Ascending aorta (tissue), 2 donors: ENCODE data around the gene BTBD7. TPM values are rescaled to one million over a fixed set of nuclear protein-coding genes. Genes with fewer than 3 reads are reported as not detected.
A peak's percentile ranks its signal among the peaks of the same experiment; 100 is the strongest.
"Not testable (repeated sequence)": the region's sequence is repeated elsewhere in the genome, so short reads cannot be mapped to it uniquely, and the experiment has no call there.

Source experiments
- DNase-seq, 2 donors: peaks; one replicate each; pipeline ENCODE4 v3.0.0-alpha.2; 2019; ENCODE audit warnings: low spot score in 2 of 2
- H3K27ac ChIP-seq, 2 donors: fragments of 200-600 bp; sonication (generic); one replicate each; pipeline ENCODE4 v1.5.1; 2016 to 2017; ENCODE audit warnings: mild to moderate bottlenecking in 1 of 2
- H3K27me3 ChIP-seq: fragments of 200-600 bp; sonication (generic); one replicate; pipeline ENCODE4 v1.5.1; 2017
- H3K36me3 ChIP-seq, 2 donors: fragments of 200-600 bp; sonication (generic); one replicate each; pipeline ENCODE4 v1.5.1; 2016
- H3K4me1 ChIP-seq, 2 donors: fragments of 200-600 bp; sonication (generic); one replicate each; pipeline ENCODE4 v1.5.1; 2016 to 2017; ENCODE audit warnings: mild to moderate bottlenecking in 1 of 2
- H3K4me3 ChIP-seq, 2 donors: fragments of 200-600 bp; sonication (generic); one replicate each; pipeline ENCODE4 v1.5.1; 2016 to 2017; ENCODE audit warnings: mild to moderate bottlenecking in 1 of 2
- H3K9me3 ChIP-seq, 2 donors: fragments of 200-600 bp; sonication (generic); one replicate each; pipeline ENCODE4 v1.5.1; 2016
- CTCF ChIP-seq, 3 experiments: fragments of 200-600 bp in 2 of 3; fragments of 450-650 bp in 1 of 3; sonication (generic) in 2 of 3; IDR thresholded peaks; one replicate each; pipeline ENCODE4 v1.5.1; 2016 to 2019; ENCODE audit warnings: antibody characterized with exemption in 3 of 3, mild to moderate bottlenecking in 1 of 3, moderate library complexity in 1 of 3
- intact Hi-C: fragments of 100-400 bp; cut with DNase I; formaldehyde crosslinking; loops from one replicate; pipeline ENCODE4 v1.15.1; 2023
- total RNA-seq: library from RNA; depleted of rRNA; stranded (reverse); fragments of >200 nt; gene quantifications from one replicate; pipeline ENCODE4 v1.1.0, GENCODE V29; 2016

BTBD7 gene
- total RNA-seq, 1 donor from 2014 or later: 17.2 TPM

- DNase-seq: no peak
- peaks cover 38 to 42% of the 10 kb centered on the region in 2 donors for H3K36me3 ChIP-seq
- intact Hi-C loops: no loop called here
Measured at GRCh38 chr14:93239869-93240677, 92.8 kb downstream of the BTBD7 start.

GRCh38 chr14:93234798-93235197, 98.0 kb downstream of the BTBD7 start:
- H3K4me1 ChIP-seq: no peaks in the 10 kb centered on the region
- DNase-seq: no peak
- H3K27me3 ChIP-seq: no peaks in the 10 kb centered on the region
- no peaks in the 10 kb centered on the region for H3K36me3 ChIP-seq
- no peaks in the 10 kb centered on the region for H3K9me3 ChIP-seq
- intact Hi-C loops: no loop called here
- H3K27ac ChIP-seq: no peak overlapping the region
- H3K4me3 ChIP-seq: no peak overlapping the region
- TF ChIP-seq CTCF (IDR thresholded peaks at IDR 0.05): no peak

More at GRCh38 chr14:93239869-93240677, 92.8 kb downstream of the BTBD7 start:
- Histone ChIP-seq H3K4me1 (no peaks in the 10 kb centered on the region), H3K27ac (no peak overlapping the region), H3K4me3 (no peak overlapping the region), H3K9me3 (no peaks in the 10 kb centered on the region), H3K27me3 (no peaks in the 10 kb centered on the region)
- no peak for TF ChIP-seq CTCF (IDR thresholded peaks at IDR 0.05)

GRCh38 chr14:93233078-93233477, 99.8 kb downstream of the BTBD7 start:
- H3K27me3 ChIP-seq, H3K4me1 ChIP-seq, intact Hi-C loops, H3K36me3 ChIP-seq, H3K4me3 ChIP-seq, DNase-seq, H3K9me3 ChIP-seq, H3K27ac ChIP-seq: not testable (repeated sequence)

- H3K9me3 ChIP-seq: no peaks in the 10 kb centered on the region
- no peak for DNase-seq
- intact Hi-C loops: no loop called here
- peaks cover 10 to 16% of the 10 kb centered on the region in 2 donors for H3K36me3 ChIP-seq
- H3K27me3 ChIP-seq: no peaks in the 10 kb centered on the region
- H3K4me1 ChIP-seq: no peaks in the 10 kb centered on the region
- no peak overlapping the region for H3K27ac ChIP-seq
- no peak for TF ChIP-seq CTCF (IDR thresholded peaks at IDR 0.05)
- peak overlapping the region in 1 of 2 donors; percentile 59 for H3K4me3 ChIP-seq
Measured at GRCh38 chr14:93232159-93232558, 100.7 kb downstream of the BTBD7 start.

GRCh38 chr14:93231129-93231979, 101.5 kb downstream of the BTBD7 start:
- no peak for DNase-seq
- Histone ChIP-seq H3K9me3 (no peaks in the 10 kb centered on the region), H3K36me3 (peaks cover 15 to 21% of the 10 kb centered on the region in 2 donors), H3K4me1 (no peaks in the 10 kb centered on the region), H3K27me3 (no peaks in the 10 kb centered on the region), H3K27ac (no peak overlapping the region), H3K4me3 (peak overlapping the region; percentile 50 to 59)
- no peak for TF ChIP-seq CTCF (IDR thresholded peaks at IDR 0.05)
- intact Hi-C loops: no loop called here

- Histone ChIP-seq H3K27me3 (no peaks in the 10 kb centered on the region), H3K4me1 (no peaks in the 10 kb centered on the region), H3K4me3 (no peak overlapping the region), H3K27ac (no peak overlapping the region), H3K36me3 (peaks cover 19 to 28% of the 10 kb centered on the region in 2 donors), H3K9me3 (no peaks in the 10 kb centered on the region)
- DNase-seq: no peak
- TF ChIP-seq CTCF (IDR thresholded peaks at IDR 0.05): no peak
- intact Hi-C loops: no loop called here
Measured at GRCh38 chr14:93230539-93230938, 102.3 kb downstream of the BTBD7 start.
